ENCODE measurements around the gene CCDC183.
"Not testable (repeated sequence)": the region's sequence is repeated elsewhere in the genome, so short reads cannot be mapped to it uniquely, and the experiment has no call there.

The CCDC183 gene

DNA sequence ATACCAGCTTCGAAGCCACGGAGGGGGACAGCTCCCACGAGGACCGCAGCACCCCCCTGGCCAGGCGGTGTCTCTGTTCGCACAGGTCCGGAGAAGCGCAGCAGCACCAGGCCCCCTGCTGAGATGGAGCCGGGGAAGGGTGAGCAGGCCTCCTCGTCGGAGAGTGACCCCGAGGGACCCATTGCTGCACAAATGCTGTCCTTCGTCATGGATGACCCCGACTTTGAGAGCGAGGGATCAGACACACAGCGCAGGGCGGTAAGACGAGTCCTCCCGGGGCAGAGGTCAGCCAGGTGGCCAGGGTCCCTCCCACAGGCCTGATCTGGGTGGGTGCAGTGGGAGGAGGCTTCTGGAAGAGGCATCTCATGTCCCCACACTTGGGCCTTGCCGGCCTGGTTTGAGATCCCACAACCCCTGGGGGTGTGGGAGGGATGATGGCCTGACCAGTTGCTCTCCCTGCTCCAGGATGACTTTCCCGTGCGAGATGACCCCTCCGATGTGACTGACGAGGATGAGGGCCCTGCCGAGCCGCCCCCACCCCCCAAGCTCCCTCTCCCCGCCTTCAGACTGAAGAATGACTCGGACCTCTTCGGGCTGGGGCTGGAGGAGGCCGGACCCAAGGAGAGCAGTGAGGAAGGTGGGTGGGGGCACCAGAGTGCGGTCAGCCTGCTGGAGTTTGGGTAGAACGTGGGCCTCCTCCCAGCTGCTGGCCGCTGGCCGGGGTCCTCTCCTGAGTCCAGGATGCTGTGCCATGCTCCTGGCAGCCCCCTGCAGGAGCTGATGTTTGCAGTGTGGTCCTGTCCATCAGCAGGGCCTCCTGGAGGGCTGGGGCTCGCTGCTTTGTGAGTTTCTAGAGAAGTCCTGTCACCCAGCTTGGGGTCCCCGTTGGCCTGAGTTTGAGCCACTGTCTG, 43.3 kb downstream of the CCDC183 start:
- ATAC-seq (no peak), DNase-seq (no peak)

DNA sequence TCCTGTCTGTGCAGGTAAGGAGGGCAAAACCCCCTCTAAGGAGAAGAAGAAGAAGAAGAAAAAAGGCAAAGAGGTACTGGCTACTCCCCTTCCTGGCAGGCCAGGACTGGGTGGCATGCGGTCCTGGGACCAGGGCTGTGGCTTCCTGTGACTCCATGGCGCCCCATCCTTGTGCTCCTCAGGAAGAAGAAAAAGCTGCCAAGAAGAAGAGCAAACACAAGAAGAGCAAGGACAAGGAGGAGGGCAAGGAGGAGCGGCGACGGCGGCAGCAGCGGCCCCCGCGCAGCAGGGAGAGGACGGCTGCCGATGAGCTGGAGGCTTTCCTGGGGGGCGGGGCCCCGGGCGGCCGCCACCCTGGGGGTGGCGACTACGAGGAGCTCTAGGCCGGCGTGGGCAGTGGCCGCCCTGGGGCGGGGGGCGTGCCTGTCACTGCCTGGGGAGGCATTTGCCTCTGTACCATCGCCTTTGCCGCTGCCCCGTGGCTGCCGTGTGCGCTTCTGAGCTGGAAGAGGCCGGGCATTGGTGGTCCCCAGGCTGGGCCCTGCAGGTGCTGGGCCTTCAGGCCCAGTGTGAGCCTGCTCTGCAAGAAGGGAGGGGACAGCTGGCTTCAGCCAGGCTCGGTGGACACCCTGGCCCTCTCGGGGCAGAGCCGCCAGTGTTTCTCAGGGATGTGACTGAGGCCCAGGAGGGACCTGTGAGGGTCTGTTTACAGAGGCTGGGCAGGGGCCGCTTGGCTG, 44.2 kb downstream of the CCDC183 start:
- ATAC-seq (no peak), DNase-seq (no peak)

GRCh38 chr9:136840877-136841645, 44.9 kb downstream of the CCDC183 start:
- no peak for ATAC-seq

DNA sequence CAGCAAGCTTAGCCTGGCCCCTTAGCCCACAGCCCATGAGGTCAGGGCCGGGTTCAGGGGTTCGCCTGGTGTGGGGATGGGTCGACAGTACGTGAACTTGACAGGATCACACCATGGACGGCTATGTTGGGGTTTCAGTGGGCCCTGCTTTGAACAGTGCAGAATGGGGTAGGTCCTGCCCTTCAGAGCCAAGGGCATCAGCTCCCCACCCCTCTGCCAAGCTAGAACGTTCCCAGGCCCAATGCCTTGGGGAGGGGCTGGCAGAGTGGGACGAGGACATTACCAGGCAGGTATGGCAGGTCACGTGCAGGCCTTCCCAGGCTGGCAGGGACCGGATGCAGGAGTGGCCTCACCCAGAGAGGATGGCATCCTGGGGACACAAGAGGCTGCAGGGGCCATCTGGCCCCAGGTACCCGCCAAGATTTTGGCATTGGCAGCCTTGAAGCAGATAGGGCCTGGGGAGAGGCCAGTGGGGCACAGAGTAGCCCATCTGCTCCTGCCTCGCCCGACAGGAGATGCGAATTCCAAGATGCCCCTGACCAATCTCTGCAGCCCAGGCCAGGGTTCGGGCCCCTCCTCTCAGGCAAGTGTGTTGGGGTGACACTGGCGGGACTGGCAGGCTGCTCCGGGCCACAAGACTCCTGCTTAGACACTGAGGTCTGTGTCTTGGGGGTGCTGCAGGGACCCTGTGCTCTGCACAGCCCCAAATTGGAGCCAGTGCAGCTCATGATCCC, 45.7 kb downstream of the CCDC183 start:
- not testable (repeated sequence) for DNase-seq, ATAC-seq

More at GRCh38 chr9:136840877-136841645, 44.9 kb downstream of the CCDC183 start:
- DNase-seq: no peak

DNA sequence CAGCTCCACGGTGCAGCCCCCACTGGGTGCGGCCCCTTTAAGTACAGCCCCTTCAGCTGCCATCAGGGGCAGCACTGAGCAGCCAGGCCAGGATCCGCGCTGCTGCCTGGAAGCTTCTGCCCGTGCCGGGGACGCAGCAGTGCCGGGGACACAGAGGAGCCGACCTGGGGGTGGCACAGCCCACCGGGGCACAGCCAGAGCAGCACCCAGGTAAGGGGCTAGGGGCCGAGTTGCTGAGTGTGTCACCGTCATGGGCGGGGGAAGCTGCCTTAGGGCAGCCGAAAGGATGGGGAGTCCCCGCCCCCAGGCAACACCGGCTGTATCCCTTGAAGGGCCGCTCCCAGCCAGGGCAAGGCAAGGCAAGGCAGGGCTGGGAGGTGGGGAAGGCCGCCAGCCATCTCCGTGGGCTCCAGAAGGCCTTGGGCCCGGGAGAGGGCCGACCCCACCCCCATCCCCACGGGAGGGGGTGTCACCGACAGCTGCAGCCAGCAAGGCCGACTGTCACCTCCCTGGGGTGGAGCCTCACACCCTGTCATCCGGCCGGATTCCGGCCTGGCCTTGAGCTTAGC, 46.3 kb downstream of the CCDC183 start, which contains the start of gene AJM1:
Gene AJM1 (plus strand): TSS at position 99 of the 569 bp plus-strand sequence. CDS start 1,937 bp downstream, outside the sequence.
- peak; percentile 82 for DNase-seq
- ATAC-seq: peak; percentile 87

DNA sequence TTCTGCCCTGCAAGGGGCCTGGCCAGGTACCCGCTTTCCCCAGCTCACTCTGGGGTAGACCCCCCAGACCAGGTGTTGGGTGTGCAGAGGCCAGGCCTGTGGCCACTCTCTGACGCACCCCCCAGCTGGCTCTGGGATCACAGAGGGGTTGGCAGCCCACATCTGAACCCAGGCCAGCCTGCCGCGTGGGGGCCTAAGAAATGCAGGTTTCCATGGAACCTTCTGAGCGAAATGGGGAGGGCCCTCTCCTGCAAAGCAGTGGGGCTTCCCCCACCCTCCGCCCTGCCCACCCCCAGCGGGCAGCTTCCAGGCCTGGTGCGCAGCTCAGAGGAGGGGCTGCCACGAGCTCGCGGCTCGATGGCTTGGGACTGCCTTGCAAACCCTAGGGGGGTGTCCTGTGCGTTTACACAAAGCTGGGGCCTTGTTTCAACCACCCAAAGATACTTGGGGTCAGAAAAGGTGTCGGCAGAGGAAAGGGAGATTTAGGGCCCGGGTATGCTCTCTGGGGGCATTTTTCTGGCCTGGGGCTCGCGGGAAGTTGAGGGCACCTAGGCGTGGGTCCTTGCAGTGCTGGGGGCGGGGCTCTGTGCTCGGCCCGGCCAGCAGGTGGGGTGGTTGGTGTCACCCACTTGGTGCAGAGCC, 47.1 kb downstream of the CCDC183 start:
- DNase-seq, ATAC-seq: not testable (repeated sequence)

- ATAC-seq: not testable (repeated sequence)
- peak; percentile 78 for DNase-seq
Measured at GRCh38 chr9:136843801-136844740, 47.9 kb downstream of the CCDC183 start.

DNA sequence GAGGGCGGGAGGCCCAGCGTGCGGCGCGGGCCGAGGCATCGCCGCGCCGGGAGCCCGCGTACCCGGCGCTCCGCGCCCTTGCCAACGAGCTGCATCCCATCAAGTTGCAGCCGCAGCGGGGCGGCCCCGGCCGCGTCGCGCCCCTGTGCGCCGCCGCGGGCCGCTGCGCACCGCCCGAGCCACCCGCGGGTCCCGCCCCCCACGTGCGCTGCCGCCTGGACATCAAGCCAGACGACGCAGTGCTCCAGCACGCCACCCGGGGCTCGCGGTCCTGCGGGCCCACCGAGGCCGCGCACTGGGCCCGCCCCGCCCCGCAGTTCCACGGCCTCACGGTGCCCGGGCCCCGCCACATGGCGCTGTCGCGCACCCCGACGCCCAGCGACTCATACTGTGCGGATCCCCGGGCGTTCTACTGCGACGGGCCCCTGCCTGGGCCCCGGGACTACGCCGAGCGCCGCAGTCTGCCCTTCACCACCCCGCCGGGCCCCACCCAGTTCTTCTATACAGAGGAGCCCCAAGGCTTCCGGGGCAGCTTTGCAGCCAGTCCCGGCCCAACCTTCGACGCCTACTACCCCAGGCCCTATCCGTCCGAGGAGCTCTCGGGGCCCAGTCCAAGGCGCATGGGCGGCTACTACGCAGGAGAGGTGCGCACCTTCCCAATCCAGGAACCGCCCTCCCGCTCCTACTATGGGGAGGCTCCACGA, 48.8 kb downstream of the CCDC183 start:
- ATAC-seq: no peak
- DNase-seq: peak; percentile 29

DNA sequence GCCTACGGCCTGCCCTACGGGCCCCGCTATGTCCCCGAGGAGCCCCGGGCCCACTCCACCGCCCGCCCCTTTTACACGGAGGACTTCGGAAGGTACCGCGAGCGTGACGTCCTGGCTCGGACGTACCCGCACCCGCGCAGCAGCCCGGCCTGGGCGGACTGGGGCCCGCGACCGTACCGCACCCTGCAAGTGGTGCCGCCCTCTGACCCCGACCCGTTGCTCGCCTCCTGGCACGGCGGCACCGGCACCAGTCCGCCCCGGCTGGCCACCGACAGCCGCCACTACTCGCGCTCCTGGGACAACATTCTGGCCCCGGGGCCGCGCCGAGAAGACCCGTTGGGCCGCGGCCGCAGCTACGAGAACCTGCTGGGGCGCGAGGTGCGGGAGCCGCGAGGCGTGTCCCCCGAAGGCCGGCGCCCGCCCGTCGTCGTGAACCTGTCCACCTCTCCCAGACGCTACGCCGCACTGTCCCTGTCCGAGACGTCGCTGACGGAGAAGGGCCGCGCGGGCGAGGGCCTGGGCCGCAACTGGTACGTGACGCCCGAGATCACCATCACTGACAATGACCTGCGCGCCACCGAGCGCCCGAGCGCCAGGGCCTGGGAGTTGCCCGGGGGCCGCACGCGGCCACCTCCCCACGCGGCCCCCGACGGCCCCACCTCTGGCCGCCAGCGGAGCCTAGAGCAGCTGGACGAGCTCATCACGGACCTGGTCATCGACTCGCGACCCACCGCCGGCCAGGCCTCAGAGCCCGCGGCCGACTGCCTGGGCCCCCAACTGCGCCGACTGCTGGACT, 49.5 kb downstream of the CCDC183 start:
- no peak for ATAC-seq
- DNase-seq: no peak

- no peak for DNase-seq
Measured at GRCh38 chr9:136846376-136847087, 50.4 kb downstream of the CCDC183 start.

GRCh38 chr9:136847088-136847825, 51.1 kb downstream of the CCDC183 start:
- ATAC-seq (no peak), DNase-seq (peak; percentile 40)

More at GRCh38 chr9:136846376-136847087, 50.4 kb downstream of the CCDC183 start:
- ATAC-seq: no peak

DNA sequence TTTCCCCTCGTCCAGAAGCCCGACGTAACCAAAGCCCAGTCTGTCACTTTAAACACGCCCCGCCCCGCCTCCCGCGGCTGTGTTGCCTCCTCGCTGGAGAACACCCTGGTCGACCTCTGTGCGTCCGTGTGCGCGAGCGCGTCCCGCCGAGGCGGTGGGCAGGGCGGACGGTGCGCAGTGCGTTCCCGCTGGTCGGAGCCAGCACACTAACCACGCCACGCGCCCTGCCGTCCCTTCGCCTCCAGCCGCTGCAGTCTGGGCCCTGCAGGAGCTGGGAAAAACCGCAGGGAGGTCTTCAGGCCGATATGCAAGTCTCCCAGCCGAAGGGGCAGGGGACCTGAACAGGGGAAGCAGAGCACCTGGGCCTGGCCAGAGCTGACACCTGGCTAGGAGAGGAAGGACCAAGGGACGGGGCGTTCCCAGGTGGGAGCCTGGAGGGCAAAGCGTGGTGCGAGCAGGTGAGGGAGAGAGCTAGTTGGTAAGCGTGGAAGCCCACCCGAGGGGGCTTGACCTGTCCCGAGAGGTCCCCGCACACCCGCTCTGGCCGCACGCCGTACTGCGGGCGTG, 51.8 kb downstream of the CCDC183 start:
- DNase-seq (peak; percentile 90), ATAC-seq (peak; percentile 34)

GRCh38 chr9:136848393-136849037, 52.4 kb downstream of the CCDC183 start:
- ATAC-seq (no peak), DNase-seq (peak; percentile 47)

DNA sequence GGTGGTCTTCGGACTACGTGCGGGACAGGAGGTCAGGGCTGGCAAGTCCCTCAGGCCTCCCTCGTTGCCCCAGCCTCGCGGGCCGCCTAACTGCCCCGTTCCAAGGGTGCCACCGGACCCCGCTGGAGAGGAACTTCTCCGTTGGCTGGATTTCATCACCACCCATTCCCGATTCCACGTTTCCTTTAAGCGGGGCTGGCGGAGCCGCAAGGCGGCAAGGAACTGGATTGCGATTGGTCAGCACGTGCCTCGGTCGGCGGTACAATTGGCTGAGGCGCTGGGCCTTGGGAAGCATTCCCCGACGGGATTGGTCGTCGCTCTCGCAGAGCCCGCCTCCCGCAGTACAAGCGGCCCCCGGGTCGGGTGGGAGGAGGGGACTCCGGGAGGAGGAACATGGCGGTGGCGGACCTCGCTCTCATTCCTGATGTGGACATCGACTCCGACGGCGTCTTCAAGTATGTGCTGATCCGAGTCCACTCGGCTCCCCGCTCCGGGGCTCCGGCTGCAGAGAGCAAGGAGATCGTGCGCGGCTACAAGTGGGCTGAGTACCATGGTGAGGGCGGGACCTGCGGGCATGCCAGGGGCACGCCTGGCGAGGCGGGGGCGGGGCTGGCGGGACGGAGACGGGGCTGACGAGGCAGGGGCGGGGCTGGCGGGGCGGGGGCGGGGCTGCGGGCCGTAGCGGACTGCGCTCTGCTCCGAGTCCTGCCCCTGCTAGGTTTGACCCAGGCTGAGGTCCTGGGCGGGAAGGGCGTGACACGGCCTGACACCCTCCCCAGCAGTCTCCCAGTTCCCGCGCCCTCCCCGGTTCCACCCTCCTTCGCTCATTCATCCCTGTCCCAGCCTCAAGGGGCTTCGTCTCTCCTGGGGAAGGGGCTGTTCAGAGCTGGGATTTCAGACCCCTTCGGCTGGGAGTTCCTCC, 53.2 kb downstream of the CCDC183 start, which contains the start of gene PHPT1:
Gene PHPT1 (plus strand): TSS at position 372 of the 922 bp plus-strand sequence. CDS start 22 bp downstream, at position 394.
- ATAC-seq (peak; percentile 89), DNase-seq (peak; percentile 97)
